Transverse colon (tissue), 4 donors: ENCODE measurements around the gene DYRK1B.

Source experiments
- CTCF ChIP-seq, 5 experiments: fragments of 200-600 bp in 3 of 5; fragments of 450-650 bp in 2 of 5; sonication (generic) in 3 of 5; IDR thresholded peaks; 1 replicate in 2 of 5; 2 replicates in 3 of 5; pipeline ENCODE4 v1.5.1; 2016 to 2017; ENCODE audit warnings: antibody characterized with exemption in 5 of 5, inconsistent platforms in 3 of 5, mild to moderate bottlenecking in 2 of 5, moderate library complexity in 1 of 5
- EP300 ChIP-seq: sonication (generic); formaldehyde crosslinking; IDR thresholded peaks from one replicate; pipeline ENCODE4 v1.6.1; 2017; ENCODE audit warnings: antibody characterized with exemption, low read depth
- POLR2A ChIP-seq: fragments of 450-650 bp; IDR thresholded peaks from one replicate; pipeline ENCODE4 v1.6.1; 2016; ENCODE audit warnings: antibody characterized with exemption, mild to moderate bottlenecking, moderate library complexity
- POLR2AphosphoS5 ChIP-seq, 3 donors: sonication (generic); formaldehyde crosslinking; IDR thresholded peaks; one replicate each; pipeline ENCODE4 v1.6.1; 2016; ENCODE audit warnings: antibody characterized with exemption in 3 of 3

GRCh38 chr19:39828654-39829032, 5.3 kb downstream of the DYRK1B start:
- no peak for TF ChIP-seq CTCF (IDR thresholded peaks at IDR 0.05)
- no peak for TF ChIP-seq POLR2AphosphoS5 (IDR thresholded peaks at IDR 0.05)
- TF ChIP-seq POLR2A = no peak
- no peak for TF ChIP-seq EP300
